H1 (cell line): ENCODE data around the gene RABEP1. TPM values are rescaled to one million over a fixed set of nuclear protein-coding genes. Genes with fewer than 3 reads are reported as not detected.

ENCODE experiments used
- CTCF ChIA-PET: fragments of 300-600 bp; sonication (Branson Sonifier 250); formaldehyde crosslinking; loops from one replicate; lab custom pipeline; 2021; ENCODE audit not compliant: partially characterized antibody; lab: Charles Lee
- POLR2A ChIA-PET: fragments of 300-600 bp; sonication (Branson Sonifier 250); formaldehyde crosslinking; loops from one replicate; lab custom pipeline; 2021; ENCODE audit warnings: inconsistent platforms; ENCODE audit not compliant: partially characterized antibody; lab: Charles Lee
- DNase-seq, 2 experiments: peaks; one replicate each; pipeline versions ENCODE4 v3.0.0 to v3.0.0-alpha.2; 2010 to 2022; ENCODE audit warnings: low spot score in 2 of 2, low read depth in 1 of 2, mixed read lengths in 1 of 2
- FAIRE-seq: peaks from 2 replicates; lab custom pipeline; 2011; peaks lifted over from hg19 to GRCh38; lab: Jason Lieb, UNC
- H2AFZ ChIP-seq: 2 replicates; pipeline ENCODE4 v1.8.1; 2012; ENCODE audit warnings: low read length, inconsistent platforms
- H2AK5ac ChIP-seq: 2 replicates; pipeline ENCODE4 v1.6.1; 2013; ENCODE audit warnings: low read depth, low read length
- H2BK120ac ChIP-seq: replicated peaks from 2 replicates; pipeline ENCODE3; 2013; ENCODE audit warnings: low read depth, low read length, inconsistent platforms
- H2BK12ac ChIP-seq: 2 replicates; pipeline ENCODE4 v1.6.1; 2013; ENCODE audit warnings: low read depth, low read length
- H2BK15ac ChIP-seq: 2 replicates; pipeline ENCODE4 v1.6.1; 2013; ENCODE audit warnings: low read length
- H2BK20ac ChIP-seq: 2 replicates; pipeline ENCODE4 v1.6.1; 2013; ENCODE audit warnings: low read length
- H2BK5ac ChIP-seq: 2 replicates; pipeline ENCODE4 v1.6.1; 2013; ENCODE audit warnings: low read depth, low read length
- H3K14ac ChIP-seq: 2 replicates; pipeline ENCODE4 v1.6.1; 2013; ENCODE audit warnings: inconsistent platforms; ENCODE audit not compliant: insufficient read length
- H3K18ac ChIP-seq: 2 replicates; pipeline ENCODE4 v1.6.1; 2013; ENCODE audit warnings: low read length; ENCODE audit errors: extremely low read depth
- H3K23ac ChIP-seq: 2 replicates; pipeline ENCODE4 v1.6.1; 2013; ENCODE audit warnings: inconsistent platforms; ENCODE audit not compliant: insufficient read length
- H3K23me2 ChIP-seq: 2 replicates; pipeline ENCODE4 v1.6.1; 2013; ENCODE audit warnings: low read depth, low read length
- H3K27ac ChIP-seq: 2 replicates; pipeline ENCODE4 v1.6.1; 2011; ENCODE audit warnings: low read depth, low read length, inconsistent platforms
- H3K27me3 ChIP-seq, 4 experiments: replicated peaks in 1 of 4; 1 replicate in 1 of 4; 2 replicates in 3 of 4; pipeline versions ENCODE4 v1.6.1 to v1.8.1; 2011 to 2013; ENCODE audit warnings: low read length in 3 of 4, mild to moderate bottlenecking in 3 of 4, inconsistent platforms in 2 of 4, mixed read lengths in 2 of 4, moderate library complexity in 1 of 4; ENCODE audit not compliant: control insufficient read depth in 3 of 4, insufficient read depth in 3 of 4; ENCODE audit errors: extremely low read depth in 1 of 4
- H3K36me3 ChIP-seq, 4 experiments: 2 replicates each; pipeline versions ENCODE4 v1.6.1 to v1.8.1; 2011 to 2013; ENCODE audit warnings: mild to moderate bottlenecking in 4 of 4, low read length in 3 of 4, moderate library complexity in 2 of 4, control low read depth in 1 of 4, inconsistent platforms in 1 of 4; ENCODE audit not compliant: insufficient read depth in 4 of 4, control insufficient read depth in 2 of 4
- H3K4ac ChIP-seq: replicated peaks from 2 replicates; pipeline ENCODE3; 2013; ENCODE audit warnings: low read length, low read depth, mixed read lengths, inconsistent platforms; ENCODE audit not compliant: insufficient read length
- H3K4me1 ChIP-seq, 4 experiments: replicated peaks in 1 of 4; 1 replicate in 1 of 4; 2 replicates in 3 of 4; pipeline versions ENCODE4 v1.6.1 to v1.8.1; 2011 to 2013; ENCODE audit warnings: low read length in 3 of 4, inconsistent platforms in 2 of 4, mixed read lengths in 1 of 4; ENCODE audit not compliant: insufficient read depth in 4 of 4, control insufficient read depth in 3 of 4
- H3K4me2 ChIP-seq, 2 experiments: 2 replicates each; pipeline versions ENCODE4 v1.6.1 to v1.8.1; 2011 to 2013; ENCODE audit warnings: low read depth in 2 of 2, low read length in 2 of 2, control low read depth in 1 of 2, inconsistent platforms in 1 of 2, mild to moderate bottlenecking in 1 of 2; ENCODE audit not compliant: insufficient read depth in 1 of 2
- H3K4me3 ChIP-seq, 4 experiments: fragments of 200-600, 300-600 bp in 1 of 4; sonication (generic), shearing (Covaris generic), sonication (Bioruptor Twin) in 1 of 4; 2 replicates each; pipeline versions ENCODE4 v1.5.1 to v1.8.1; 2011 to 2016; ENCODE audit warnings: low read length in 4 of 4, low read depth in 3 of 4, control low read depth in 2 of 4, inconsistent platforms in 2 of 4, mild to moderate bottlenecking in 2 of 4, mixed read lengths in 1 of 4, moderate library complexity in 1 of 4; ENCODE audit not compliant: insufficient read depth in 2 of 4; ENCODE audit errors: extremely low read depth in 1 of 4
- H3K56ac ChIP-seq: replicated peaks from 2 replicates; pipeline ENCODE3; 2013; ENCODE audit warnings: low read depth, mild to moderate bottlenecking, mixed read lengths, low read length, inconsistent platforms; ENCODE audit not compliant: insufficient read length
- H3K79me1 ChIP-seq: 2 replicates; pipeline ENCODE4 v1.6.1; 2013; ENCODE audit warnings: low read depth, low read length, control low read depth
- H3K79me2 ChIP-seq, 2 experiments: 2 replicates each; pipeline versions ENCODE4 v1.6.1 to v1.8.1; 2012 to 2013; ENCODE audit warnings: low read length in 2 of 2, mild to moderate bottlenecking in 2 of 2, inconsistent platforms in 1 of 2; ENCODE audit not compliant: insufficient read depth in 2 of 2, control insufficient read depth in 1 of 2
- H3K9ac ChIP-seq, 4 experiments: replicated peaks in 1 of 4; 1 replicate in 1 of 4; 2 replicates in 3 of 4; pipeline versions ENCODE4 v1.6.1 to v1.8.1; 2011 to 2013; ENCODE audit warnings: low read depth in 3 of 4, low read length in 3 of 4, control low read depth in 2 of 4, mild to moderate bottlenecking in 2 of 4, moderate library complexity in 2 of 4, inconsistent platforms in 1 of 4; ENCODE audit errors: extremely low read depth in 1 of 4
- H3K9me3 ChIP-seq, 2 experiments: 2 replicates each; pipeline versions ENCODE4 v1.6.1 to v1.8.1; 2012 to 2013; ENCODE audit warnings: mild to moderate bottlenecking in 2 of 2, moderate library complexity in 2 of 2, control low read depth in 1 of 2, inconsistent platforms in 1 of 2, low read depth in 1 of 2, low read length in 1 of 2, mixed read lengths in 1 of 2; ENCODE audit not compliant: insufficient read depth in 2 of 2
- H4K20me1 ChIP-seq, 2 experiments: replicated peaks in 1 of 2; 2 replicates each; pipeline versions ENCODE3 to v1.8.1; 2011 to 2013; ENCODE audit warnings: inconsistent platforms in 2 of 2, low read length in 2 of 2, mild to moderate bottlenecking in 1 of 2; ENCODE audit not compliant: insufficient read depth in 2 of 2, control insufficient read depth in 1 of 2
- H4K5ac ChIP-seq: 2 replicates; pipeline ENCODE4 v1.6.1; 2013; ENCODE audit warnings: low read length, low read depth, mixed read lengths, inconsistent platforms; ENCODE audit not compliant: insufficient read length
- H4K8ac ChIP-seq: 2 replicates; pipeline ENCODE4 v1.8.0; 2013; ENCODE audit warnings: mild to moderate bottlenecking, moderate library complexity, low read length, inconsistent platforms; ENCODE audit not compliant: insufficient read depth; ENCODE audit errors: extremely low read depth
- H4K91ac ChIP-seq: replicated peaks from 2 replicates; pipeline ENCODE3; 2013; ENCODE audit warnings: low read length, mixed read lengths, inconsistent platforms; ENCODE audit not compliant: insufficient read length
- E2F6 ChIP-seq: IDR thresholded peaks from 2 replicates; pipeline ENCODE4 v1.6.1; 2012; ENCODE audit warnings: inconsistent platforms
- GTF2F1 ChIP-seq: IDR thresholded peaks from 2 replicates; pipeline ENCODE4 v1.6.1; 2012; ENCODE audit warnings: low read depth, low read length, improper control_type of control experiment, borderline replicate concordance
- HDAC2 ChIP-seq, 2 experiments: fragments of 300-600 bp in 1 of 2; sonication (generic) in 1 of 2; IDR thresholded peaks; 2 replicates each; pipeline ENCODE4 v1.6.1; 2011 to 2012; ENCODE audit warnings: low read depth in 2 of 2, low read length in 2 of 2, mild to moderate bottlenecking in 2 of 2, moderate library complexity in 2 of 2, borderline replicate concordance in 1 of 2, inconsistent platforms in 1 of 2
- NRF1 ChIP-seq: IDR thresholded peaks from 2 replicates; pipeline ENCODE4 v1.6.1; 2011; ENCODE audit warnings: mild to moderate bottlenecking, low read depth, low read length, improper control_type of control experiment
- POLR2AphosphoS5 ChIP-seq: IDR thresholded peaks from 2 replicates; pipeline ENCODE4 v1.6.1; 2011; ENCODE audit warnings: low read depth, low read length
- RFX5 ChIP-seq: IDR thresholded peaks from 2 replicates; pipeline ENCODE4 v1.6.1; 2011; ENCODE audit warnings: low read depth, low read length, improper control_type of control experiment, borderline replicate concordance
- RXRA ChIP-seq: IDR thresholded peaks from 2 replicates; pipeline ENCODE4 v1.6.1; 2011; ENCODE audit warnings: low read depth, mild to moderate bottlenecking, low read length, moderate library complexity; ENCODE audit not compliant: insufficient read depth
- SAP30 ChIP-seq: fragments of 300-600 bp; sonication (generic); IDR thresholded peaks from 2 replicates; pipeline ENCODE4 v1.7.1; 2012; ENCODE audit warnings: low read length, moderate library complexity, mild to moderate bottlenecking, inconsistent platforms; ENCODE audit not compliant: insufficient read depth, insufficient replicate concordance
- SIRT6 ChIP-seq: IDR thresholded peaks from one replicate; pipeline ENCODE4 v1.7.1; 2012; ENCODE audit warnings: low read length, inconsistent platforms
- SP2 ChIP-seq: IDR thresholded peaks from 2 replicates; pipeline ENCODE4 v1.6.1; 2012; ENCODE audit warnings: mild to moderate bottlenecking, low read length, inconsistent platforms
- TEAD4 ChIP-seq: IDR thresholded peaks from 2 replicates; pipeline ENCODE4 v1.6.1; 2012; ENCODE audit warnings: low read depth, low read length, inconsistent platforms, mixed read lengths
- USF2 ChIP-seq: IDR thresholded peaks from 2 replicates; pipeline ENCODE4 v1.6.1; 2011; ENCODE audit warnings: low read length, improper control_type of control experiment
- WGBS, 2 experiments: shearing (Covaris generic) in 1 of 2; methylation state at CpG; one replicate each; pipeline versions ENCODE4 v1.1.6 to v1.1.7; 2013 to 2015; ENCODE audit warnings: low lambda C conversion rate in 2 of 2, mixed read lengths in 2 of 2, inconsistent platforms in 1 of 2, low coverage in 1 of 2, missing lambda C conversion rate in 1 of 2; ENCODE audit not compliant: insufficient replicate concordance in 2 of 2, insufficient coverage in 1 of 2, insufficient read length in 1 of 2; ENCODE audit errors: extremely low coverage in 1 of 2, missing lambda C conversion rate in 1 of 2; 5-methylcytosine and 5-hydroxymethylcytosine counted together
- polyA plus RNA-seq, 7 experiments: library from polyadenylated mRNA; depleted of rRNA in 3 of 7; stranded (reverse) in 5 of 7; unstranded in 2 of 7; fragments of >200 nt in 5 of 7; fragments of 200-250 nt in 2 of 7; gene quantifications; 1 replicate in 5 of 7; 2 replicates in 1 of 7; 4 replicates in 1 of 7; pipeline versions ENCODE4 v1.2.1 to v1.2.3, GENCODE V29; 2011 to 2013; ENCODE audit warnings: missing spikeins in 2 of 7, mixed read lengths in 2 of 7
- total RNA-seq: library from RNA; stranded (reverse); fragmentation: NEBNext Ultra II Directional; extraction: Animal tissue kit (Norgen Biotek cat#: 25700); gene quantifications from 2 replicates; pipeline ENCODE4 v1.2.1, GENCODE V29; 2021

The RABEP1 gene
- total and polyA plus RNA-seq, 2 of the 8 experiments (the other 6 are each of a cell fraction or from before 2014, with no cell fraction given): 8.5 to 52.3 TPM

DNA sequence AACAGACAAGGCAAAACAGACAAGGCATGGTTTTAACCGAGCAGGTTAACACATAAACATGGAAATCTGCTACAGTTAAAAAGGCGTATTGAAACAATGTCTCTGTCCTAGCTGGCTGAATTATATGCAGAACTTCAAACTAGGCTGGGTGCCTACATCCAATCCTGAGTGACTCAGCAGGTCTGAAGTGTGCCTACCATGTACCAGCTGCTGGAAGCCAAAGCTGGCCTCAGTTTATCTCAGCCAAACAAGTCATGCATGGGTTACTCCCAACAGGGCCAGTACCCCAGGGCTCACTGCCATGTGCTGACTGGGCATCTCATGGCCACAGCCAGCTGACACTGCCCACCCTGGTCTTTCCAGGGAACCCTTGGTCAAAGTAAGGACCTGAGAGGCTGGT is 152.9 kb downstream of the RABEP1 start:
- Histone ChIP-seq H3K36me3 (peaks cover 28 to 78% (median 60%) of the 10 kb centered on the region in 4 experiments), H4K91ac (no peak overlapping the region), H2BK20ac (no peak overlapping the region), H4K8ac (no peak overlapping the region), H4K20me1 (peaks cover 5 to 26% of the 10 kb centered on the region in 2 experiments), H3K23me2 (peaks cover 2% of the 10 kb centered on the region; the same call in 1 of the 2 replicates), H3K23ac (no peak overlapping the region), H2AFZ (no peak overlapping the region), H3K4ac (no peak overlapping the region), H3K27ac (peak overlapping the region; percentile 33; the same call in 1 of the 2 replicates), H3K9ac (no peak overlapping the region), H3K9me3 (no peaks in the 10 kb centered on the region), H2AK5ac (no peak overlapping the region), H3K79me2 (peaks cover 12 to 41% of the 10 kb centered on the region in 2 experiments), H3K14ac (no peak overlapping the region), H2BK15ac (no peak overlapping the region), H3K27me3 (no peaks in the 10 kb centered on the region), H3K4me1 (no peaks in the 10 kb centered on the region; a peak in 1 of 7 replicates), H3K4me2 (no peak overlapping the region), H3K4me3 (no peak overlapping the region), H2BK5ac (no peak overlapping the region), H3K18ac (no peak overlapping the region), H4K5ac (no peak overlapping the region), H3K79me1 (peaks cover 4% of the 10 kb centered on the region; the same call in 1 of the 2 replicates), H2BK120ac (no peak overlapping the region), H2BK12ac (no peak overlapping the region), H3K56ac (no peak overlapping the region)
- POLR2A ChIA-PET: interaction anchor here (0.6 to 21.2 kb wide), 10 partner anchors 6 to 990 kb away, joined by 3 to 228 read pairs (median 4); partner anchors contain the start of genes C1QBP, DHX33, NUP88 and RPAIN
- CTCF ChIA-PET: interaction anchor here (1.2 to 2.7 kb wide), 2 partner anchors 9 to 11 kb away, joined by 3 to 9 read pairs; no protein-coding TSS in a partner anchor
- FAIRE-seq (no peak), DNase-seq (no peak)
- 84% methylated on average over 2 of the region's 2 CpGs; no CpG with 5 or more reads in 1 of the 2 experiments for WGBS, 2 experiments
- no peak for TF ChIP-seq SIRT6
- no peak for TF ChIP-seq RFX5
- no peak for TF ChIP-seq GTF2F1
- no peak for TF ChIP-seq HDAC2 (IDR thresholded peaks at IDR 0.05; ENCODE audit: borderline replicate concordance in 1 of 2, low read depth in 2 of 2, low read length in 2 of 2)
- TF ChIP-seq POLR2AphosphoS5: no peak
- TF ChIP-seq SAP30: no peak
- no peak for TF ChIP-seq RXRA
- TF ChIP-seq USF2: no peak
- TF ChIP-seq TEAD4: no peak
- no peak for TF ChIP-seq SP2
- TF ChIP-seq NRF1: no peak
- no peak for TF ChIP-seq E2F6
